ENCODE results near the gene SNAP29. TPM values are rescaled to one million over a fixed set of nuclear protein-coding genes. Genes with fewer than 3 reads are reported as not detected.
A peak's percentile ranks its signal among the peaks of the same experiment; 100 is the strongest.

Gene SNAP29
- total RNA-seq, 1 experiment from 2014 or later: 17.8 TPM

GRCh38 chr22:20875296-20875695 lies 16.5 kb downstream of the SNAP29 start:
- Histone ChIP-seq H2AFZ (no peak overlapping the region), H3K27ac (no peak overlapping the region), H3K27me3 (ENCODE audit: insufficient read depth, low read depth) (no peaks in the 10 kb centered on the region), H3F3A (ENCODE audit: insufficient read depth, low read depth) (peaks cover 5% of the 10 kb centered on the region; the same call in 1 of the 2 replicates), H4K20me1 (ENCODE audit: insufficient read depth) (no peaks in the 10 kb centered on the region), H3K4me3 (no peak overlapping the region), H3K79me2 (ENCODE audit: low read depth) (no peaks in the 10 kb centered on the region), H3K36me3 (ENCODE audit: low read depth) (no peaks in the 10 kb centered on the region), H3K4me2 (no peak overlapping the region), H3K9me2 (ENCODE audit: insufficient read depth) (no peaks in the 10 kb centered on the region), H3K4me1 (replicated peaks; ENCODE audit: insufficient read depth) (no peaks in the 10 kb centered on the region), H3K9me3 (ENCODE audit: insufficient read depth, low read depth) (no peaks in the 10 kb centered on the region)
- no peak for TF ChIP-seq EZH2 (IDR thresholded peaks at IDR 0.05; ENCODE audit: low read depth)
- no peak for TF ChIP-seq CTCF (conservative IDR thresholded peaks at IDR 0.05)
- intact Hi-C loops (cut with micrococcal nuclease; ENCODE audit: unreplicated experiment): no loop called here
- DNase-seq: no peak
- BruUV-seq (replicated peaks): no TSS peak
- ChIA-PET CTCF (no interaction called here), POLR2A (ENCODE audit: unreplicated experiment) (no interaction called here)

GRCh38 chr22:20877715-20878114 lies 18.9 kb downstream of the SNAP29 start:
- H3K9me3 ChIP-seq (ENCODE audit: insufficient read depth, low read depth): no peaks in the 10 kb centered on the region
- no peak for DNase-seq
- no peak overlapping the region for H3K27ac ChIP-seq
- peaks cover 17% of the 10 kb centered on the region; the same call in 1 of the 2 replicates for H3F3A ChIP-seq (ENCODE audit: insufficient read depth, low read depth)
- no peaks in the 10 kb centered on the region for H3K79me2 ChIP-seq (ENCODE audit: low read depth)
- no peak overlapping the region for H3K4me3 ChIP-seq
- ChIA-PET POLR2A (ENCODE audit: unreplicated experiment) (interaction anchor here (0.6 kb wide), 1 partner anchor 73 kb away, joined by 3 read pairs; no protein-coding TSS in a partner anchor), CTCF (no interaction called here)
- H3K27me3 ChIP-seq (ENCODE audit: insufficient read depth, low read depth): no peaks in the 10 kb centered on the region
- H4K20me1 ChIP-seq (ENCODE audit: insufficient read depth): no peaks in the 10 kb centered on the region
- no TSS peak for BruUV-seq (replicated peaks)
- H3K9me2 ChIP-seq (ENCODE audit: insufficient read depth): no peaks in the 10 kb centered on the region
- intact Hi-C loops (cut with micrococcal nuclease; ENCODE audit: unreplicated experiment): no loop called here
- peaks cover 21% of the 10 kb centered on the region for H3K4me1 ChIP-seq (replicated peaks; ENCODE audit: insufficient read depth)
- no peak overlapping the region for H2AFZ ChIP-seq
- TF ChIP-seq CTCF (conservative IDR thresholded peaks at IDR 0.05) (no peak), EZH2 (IDR thresholded peaks at IDR 0.05; ENCODE audit: low read depth) (no peak)
- H3K4me2 ChIP-seq: no peak overlapping the region
- H3K36me3 ChIP-seq (ENCODE audit: low read depth): no peaks in the 10 kb centered on the region; the same call in 1 of the 2 replicates

- peak; percentile 59 to 78 for DNase-seq
- Histone ChIP-seq H3K79me2 (ENCODE audit: low read depth) (no peaks in the 10 kb centered on the region), H3F3A (ENCODE audit: insufficient read depth, low read depth) (peaks cover 32% of the 10 kb centered on the region; the same call in 1 of the 2 replicates), H3K9me3 (ENCODE audit: insufficient read depth, low read depth) (no peaks in the 10 kb centered on the region), H3K27ac (peak overlapping the region; percentile 78), H3K4me1 (replicated peaks; ENCODE audit: insufficient read depth) (peaks cover 33% of the 10 kb centered on the region), H3K4me3 (no peak overlapping the region), H3K36me3 (ENCODE audit: low read depth) (no peaks in the 10 kb centered on the region; the same call in 1 of the 2 replicates), H4K20me1 (ENCODE audit: insufficient read depth) (peaks cover 3% of the 10 kb centered on the region; the same call in 1 of the 2 replicates), H3K4me2 (peak overlapping the region; percentile 62), H2AFZ (0 out of 2 replicates have a peak overlapping the region, but pooled peaks have one; percentile 68), H3K27me3 (ENCODE audit: insufficient read depth, low read depth) (no peaks in the 10 kb centered on the region), H3K9me2 (ENCODE audit: insufficient read depth) (no peaks in the 10 kb centered on the region)
- intact Hi-C loops (cut with micrococcal nuclease; ENCODE audit: unreplicated experiment): loop anchor here (10.0 kb wide), 1 partner anchor 224 kb away; no protein-coding TSS in a partner anchor
- POLR2A ChIA-PET (ENCODE audit: unreplicated experiment): interaction anchor here (0.6 to 0.7 kb wide), 4 partner anchors 50 to 916 kb away, joined by 3 to 10 read pairs (median 8); no protein-coding TSS in a partner anchor
- TF ChIP-seq CTCF (conservative IDR thresholded peaks at IDR 0.05) (no peak), EZH2 (IDR thresholded peaks at IDR 0.05; ENCODE audit: low read depth) (no peak)
- no TSS peak for BruUV-seq (replicated peaks)
- CTCF ChIA-PET: no interaction called here
These were observed 22.4 kb downstream of the SNAP29 start for GRCh38 chr22:20881231-20881630.

All from PC-9 (cell line).